Activated T-cell treated with anti-CD3 and anti-CD28 coated beads, Interleukin-2, amount 50 U/mL, for 72 hours (primary cell): Measurements from ENCODE around the gene SPTBN5. TPM values are rescaled to one million over a fixed set of nuclear protein-coding genes. Genes with fewer than 3 reads are reported as not detected.
A peak's percentile ranks its signal among the peaks of the same experiment; 100 is the strongest.

Experiments used
- ATAC-seq, 2 donors: fragments of 150-1000 bp; cut with Tn5 transposase; replicated peaks in 1 of 2; 2 replicates each; pipeline ENCODE4 v1.10.0; 2021; ENCODE audit warnings: moderate library complexity in 2 of 2, mild to moderate bottlenecking in 1 of 2
- DNase-seq, 2 donors: peaks; one replicate each; pipeline ENCODE4 v3.0.0; 2021 to 2022; ENCODE audit warnings: mixed read lengths in 1 of 2
- H3K27ac Mint-ChIP-seq: one replicate; pipeline ENCODE4 v1.8.0; 2022; ENCODE audit warnings: mild to moderate bottlenecking, moderate library complexity, mixed read lengths
- H3K27me3 Mint-ChIP-seq: one replicate; pipeline ENCODE4 v1.8.0; 2022; ENCODE audit warnings: low read depth, mixed read lengths
- H3K36me3 Mint-ChIP-seq, 2 donors: one replicate each; pipeline ENCODE4 v1.8.0; 2022; ENCODE audit warnings: mixed read lengths in 2 of 2, mild to moderate bottlenecking in 1 of 2; ENCODE audit not compliant: insufficient read depth in 2 of 2
- H3K4me1 Mint-ChIP-seq: one replicate; pipeline ENCODE4 v1.8.0; 2022; ENCODE audit warnings: low read depth, mixed read lengths
- H3K4me3 Mint-ChIP-seq, 2 donors: one replicate each; pipeline ENCODE4 v1.8.0; 2022; ENCODE audit warnings: mild to moderate bottlenecking in 2 of 2, mixed read lengths in 2 of 2, moderate library complexity in 2 of 2
- H3K9me3 Mint-ChIP-seq, 2 donors: one replicate each; pipeline ENCODE4 v1.8.0; 2022; ENCODE audit warnings: mixed read lengths in 2 of 2
- total RNA-seq, 2 donors: library from RNA; stranded (reverse); gene quantifications; one replicate each; pipeline ENCODE4 v1.2.3, GENCODE V29; 2022

SPTBN5 gene
- total RNA-seq, 2 donors from 2014 or later = 0.41 to 1.7 TPM

DNA sequence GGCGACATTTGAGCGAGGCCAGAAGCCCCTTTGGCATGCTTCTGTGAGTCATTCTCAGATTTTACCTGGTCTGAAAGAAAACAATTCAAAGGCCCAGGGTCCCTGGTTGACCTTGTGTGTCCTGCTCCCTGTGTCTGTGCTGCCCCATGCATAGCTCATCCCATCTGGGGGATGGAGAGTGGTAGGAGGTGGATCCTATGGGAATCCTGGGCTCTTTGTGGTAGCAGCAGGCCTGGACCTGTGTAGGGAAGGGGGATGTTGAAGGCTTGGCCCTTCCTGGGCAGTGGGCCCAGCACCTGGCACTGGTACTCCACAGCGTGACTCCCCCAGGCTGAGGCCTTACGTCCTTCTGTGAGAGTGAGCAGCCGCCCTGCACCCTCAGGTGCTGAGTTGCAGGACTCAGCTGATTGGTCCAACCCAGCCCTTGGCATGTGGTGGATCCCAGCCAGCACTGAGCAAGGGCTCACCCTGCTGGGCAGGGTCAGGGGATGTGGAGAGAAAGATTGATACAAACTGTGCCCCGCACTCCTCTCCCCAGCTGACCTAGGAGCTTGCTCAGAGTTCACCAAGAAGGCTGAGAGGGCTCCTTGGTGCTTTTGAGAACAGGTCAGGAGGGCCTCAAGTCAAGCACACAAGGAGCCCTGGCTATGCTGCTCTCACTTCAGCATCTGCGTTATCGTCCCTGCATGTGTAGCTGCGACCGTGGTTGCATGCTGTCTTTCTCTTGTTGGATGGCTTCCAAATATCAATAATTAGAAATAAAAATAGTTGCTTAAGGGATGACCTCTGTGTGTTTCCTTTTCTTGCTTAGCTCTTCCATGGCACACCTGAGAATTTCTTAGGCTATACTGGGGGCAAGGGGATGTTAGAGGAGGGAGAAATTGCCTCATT is 87.3 kb downstream of the SPTBN5 start:
- Mint-ChIP-seq H3K9me3 (no peaks in the 10 kb centered on the region), H3K4me3 (no peak overlapping the region), H3K4me1 (peaks cover 12% of the 10 kb centered on the region), H3K27ac (no peak overlapping the region), H3K27me3 (no peaks in the 10 kb centered on the region), H3K36me3 (peaks cover 0 to 1% of the 10 kb centered on the region in 2 donors)
- ATAC-seq (no peak), DNase-seq (no peak)

DNA sequence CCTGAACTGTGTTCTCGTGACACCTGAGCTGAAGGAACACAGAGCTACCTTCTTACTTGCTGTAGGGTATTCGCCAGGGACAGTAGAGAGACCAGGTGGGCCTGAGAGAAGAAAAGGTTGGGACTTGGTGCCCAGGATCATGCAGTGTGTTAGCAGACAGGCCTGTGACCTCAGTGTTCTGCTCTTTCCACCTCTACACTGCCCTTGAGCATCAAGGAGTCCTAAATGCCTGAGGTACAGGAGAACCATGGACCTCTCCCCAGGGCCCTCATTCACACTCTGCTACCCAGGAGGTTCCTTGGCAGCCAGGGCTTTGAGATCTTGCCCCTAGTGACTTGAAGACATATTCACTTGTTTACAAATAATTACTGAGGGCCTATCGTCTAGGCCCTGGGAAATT is 88.1 kb downstream of the SPTBN5 start:
- no peak overlapping the region for H3K27ac Mint-ChIP-seq
- H3K4me1 Mint-ChIP-seq = peaks cover 12% of the 10 kb centered on the region
- no peaks in the 10 kb centered on the region for H3K27me3 Mint-ChIP-seq
- H3K9me3 Mint-ChIP-seq = no peaks in the 10 kb centered on the region
- DNase-seq (no peak), ATAC-seq (no peak)
- H3K4me3 Mint-ChIP-seq = no peak overlapping the region
- peaks cover 0 to 1% of the 10 kb centered on the region in 2 donors for H3K36me3 Mint-ChIP-seq

GRCh38 chr15:41804916-41805666 is 88.8 kb downstream of the SPTBN5 start:
- peak overlapping the region; percentile 33 for H3K27ac Mint-ChIP-seq
- H3K4me1 Mint-ChIP-seq = peaks cover 12% of the 10 kb centered on the region
- H3K27me3 Mint-ChIP-seq = no peaks in the 10 kb centered on the region

DNA sequence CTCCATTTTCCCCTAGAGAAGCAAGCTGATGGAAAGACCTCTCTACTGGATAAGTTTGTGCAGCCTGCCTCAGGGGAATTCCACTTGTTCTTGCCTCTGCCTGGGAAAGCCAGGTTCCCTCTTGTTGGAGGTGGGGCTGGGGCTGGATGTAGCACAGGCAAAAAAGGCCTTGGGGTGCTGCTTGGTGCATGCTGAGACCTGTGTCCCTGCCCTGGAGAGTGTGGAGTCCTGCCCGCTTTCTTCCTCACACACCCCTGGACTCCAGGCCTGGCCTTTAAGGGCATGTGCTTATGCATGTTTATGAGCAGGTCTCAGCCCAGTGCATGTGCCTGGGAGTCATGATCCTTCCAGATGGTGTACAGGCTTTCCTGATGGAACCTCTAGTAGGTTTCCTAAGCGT is 89.5 kb downstream of the SPTBN5 start:
- Mint-ChIP-seq H3K36me3 (peaks cover 0 to 1% of the 10 kb centered on the region in 2 donors), H3K9me3 (no peaks in the 10 kb centered on the region), H3K4me1 (peaks cover 12% of the 10 kb centered on the region), H3K4me3 (no peak overlapping the region), H3K27ac (no peak overlapping the region), H3K27me3 (no peaks in the 10 kb centered on the region)
- ATAC-seq (no peak), DNase-seq (no peak)

More at GRCh38 chr15:41804916-41805666, 88.8 kb downstream of the SPTBN5 start:
- Mint-ChIP-seq H3K36me3 (peaks cover 0 to 1% of the 10 kb centered on the region in 2 donors), H3K4me3 (no peak overlapping the region), H3K9me3 (no peaks in the 10 kb centered on the region)
- no peak for DNase-seq
- no peak for ATAC-seq

DNA sequence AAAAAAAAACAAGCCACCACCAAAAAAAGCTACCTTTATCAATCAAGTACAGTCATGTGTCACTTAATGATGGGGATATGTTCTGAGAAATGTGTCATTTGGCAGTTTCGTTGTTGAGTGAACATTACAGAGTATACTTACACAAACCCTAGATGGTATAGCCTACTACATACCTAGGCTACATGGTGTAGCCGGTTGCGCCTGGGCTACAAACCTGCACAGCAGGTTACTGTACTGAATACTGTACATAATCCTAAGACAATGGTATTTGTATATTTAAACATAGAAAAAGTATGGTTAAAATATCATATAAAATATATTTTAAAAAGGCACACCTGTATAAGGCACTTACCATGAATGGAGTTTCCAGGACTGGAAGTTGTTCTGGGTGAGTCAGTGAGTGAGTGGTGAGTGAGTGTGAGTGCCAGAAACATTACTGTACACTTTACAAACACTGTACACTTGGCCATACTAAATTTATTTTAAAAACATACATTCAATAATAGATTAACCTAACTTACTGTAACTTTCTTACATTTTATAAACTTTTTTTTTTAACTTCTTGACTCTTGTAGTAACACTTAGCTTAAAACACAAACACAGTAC is 91.9 kb downstream of the SPTBN5 start:
- Mint-ChIP-seq H3K36me3 (peaks cover 0 to 1% of the 10 kb centered on the region in 2 donors), H3K9me3 (no peaks in the 10 kb centered on the region), H3K4me1 (peaks cover 15% of the 10 kb centered on the region), H3K27me3 (no peaks in the 10 kb centered on the region), H3K27ac (no peak overlapping the region), H3K4me3 (no peak overlapping the region)
- DNase-seq (no peak), ATAC-seq (peak in 1 of 2 donors; percentile 42)

DNA sequence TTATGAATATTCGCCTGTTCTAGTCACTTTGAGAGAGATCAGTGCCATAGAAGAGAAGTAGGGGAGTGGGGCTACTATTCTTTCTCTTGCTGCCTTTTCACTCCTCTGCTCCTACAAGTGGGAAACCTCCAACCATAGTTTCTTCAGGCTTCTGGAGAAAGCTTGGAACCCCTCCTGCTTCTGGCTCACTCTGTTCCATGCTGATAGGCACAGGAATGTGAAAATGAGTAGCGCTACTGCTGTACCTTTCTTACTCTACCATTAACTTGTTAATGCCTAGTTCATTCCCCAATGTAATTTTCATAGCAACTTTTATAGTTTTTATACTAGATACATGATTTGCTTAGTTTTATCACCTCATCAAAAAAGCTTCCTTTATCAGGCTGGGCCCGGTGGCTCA is 92.7 kb downstream of the SPTBN5 start:
- DNase-seq (no peak), ATAC-seq (no peak)
- no peak overlapping the region for H3K27ac Mint-ChIP-seq
- H3K4me1 Mint-ChIP-seq = peaks cover 19% of the 10 kb centered on the region
- H3K9me3 Mint-ChIP-seq = no peaks in the 10 kb centered on the region
- H3K4me3 Mint-ChIP-seq = no peak overlapping the region
- H3K36me3 Mint-ChIP-seq = peaks cover 0 to 1% of the 10 kb centered on the region in 2 donors
- H3K27me3 Mint-ChIP-seq = no peaks in the 10 kb centered on the region

DNA sequence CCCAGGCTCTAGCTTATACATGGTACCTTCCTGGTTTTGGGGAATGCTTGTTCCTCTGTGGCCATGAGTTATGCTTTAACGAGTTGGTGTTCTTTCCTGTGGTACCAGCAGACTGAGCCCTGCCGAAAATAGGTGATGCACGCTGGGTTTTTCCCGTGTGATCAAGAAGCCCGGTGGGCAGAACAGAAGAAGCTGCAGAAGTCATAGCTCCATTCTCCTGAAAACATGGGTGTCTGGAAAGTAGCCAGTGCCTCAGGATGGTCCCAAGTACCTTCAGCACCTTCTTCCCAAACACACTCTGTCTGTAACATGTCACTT is 94.4 kb downstream of the SPTBN5 start:
- H3K4me1 Mint-ChIP-seq = peaks cover 30% of the 10 kb centered on the region
- H3K9me3 Mint-ChIP-seq = no peaks in the 10 kb centered on the region
- no peaks in the 10 kb centered on the region for H3K27me3 Mint-ChIP-seq
- no peak overlapping the region for H3K4me3 Mint-ChIP-seq
- H3K36me3 Mint-ChIP-seq = peaks cover 0 to 1% of the 10 kb centered on the region in 2 donors
- DNase-seq = no peak
- H3K27ac Mint-ChIP-seq = no peak overlapping the region
- peak in 1 of 2 donors; percentile 21 for ATAC-seq

DNA sequence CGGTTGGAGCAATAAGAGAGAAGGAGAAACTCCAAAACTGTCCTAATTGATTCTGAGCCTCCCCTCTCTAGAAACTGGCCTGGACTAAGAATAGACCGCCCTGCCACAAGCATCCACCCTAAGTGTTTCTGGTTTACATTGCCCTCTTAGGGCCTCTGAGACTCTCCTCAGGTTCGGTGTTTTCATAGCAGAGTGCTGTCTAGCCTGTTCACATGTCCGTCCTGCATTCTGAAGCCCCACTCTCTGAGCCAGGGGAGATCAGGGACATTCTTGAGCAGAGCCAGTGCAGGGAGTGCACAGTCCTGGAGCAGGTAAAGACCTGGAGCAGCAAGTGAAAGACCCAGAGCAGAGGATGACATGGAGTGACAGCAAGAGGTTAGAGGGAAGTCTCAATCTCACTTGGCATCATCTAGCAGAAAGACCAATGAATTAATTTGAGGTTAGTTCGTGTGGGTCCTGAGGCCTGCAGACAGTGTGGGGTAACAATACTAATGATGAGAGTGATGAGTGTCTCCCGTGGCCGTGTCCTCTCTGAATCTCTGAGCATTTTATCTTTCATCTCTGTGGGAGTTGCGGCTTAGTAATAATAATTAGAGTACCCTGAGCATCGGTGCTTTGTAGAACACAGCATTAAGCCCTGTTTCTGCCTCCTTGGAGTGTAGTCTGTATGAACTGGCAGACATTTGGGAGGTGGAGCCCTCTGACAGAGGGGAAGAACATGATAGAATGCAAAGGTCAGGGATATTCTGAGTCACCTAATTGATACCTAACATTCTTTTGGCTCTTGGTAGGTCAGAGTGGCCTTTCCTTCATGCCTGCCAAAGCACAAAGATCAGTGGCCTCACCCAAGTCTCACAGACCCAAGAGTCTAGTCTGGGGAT is 95.0 kb downstream of the SPTBN5 start:
- H3K9me3 Mint-ChIP-seq = no peaks in the 10 kb centered on the region
- H3K27ac Mint-ChIP-seq = no peak overlapping the region
- ATAC-seq = peak; percentile 18 to 49
- H3K4me3 Mint-ChIP-seq = no peak overlapping the region
- DNase-seq = no peak
- no peaks in the 10 kb centered on the region for H3K27me3 Mint-ChIP-seq
- H3K4me1 Mint-ChIP-seq = peaks cover 24% of the 10 kb centered on the region
- H3K36me3 Mint-ChIP-seq = peaks cover 0 to 1% of the 10 kb centered on the region in 2 donors

Other genes starting within 250 kb of the SPTBN5 start
- gene MGA, start 233.6 kb downstream of the SPTBN5 start, total RNA-seq = 10 to 100 TPM; 35.6 to 37.5 TPM
- 10 to 100 TPM; 16.0 to 17.7 TPM for gene MAPKBP1, start 119.6 kb downstream of the SPTBN5 start, total RNA-seq
- 10 to 100 TPM; 15.2 to 16.0 TPM for gene JMJD7, start 66.0 kb downstream of the SPTBN5 start, total RNA-seq
- 1 to 10 TPM; 4.4 to 9.1 TPM for gene PLA2G4B, start 55.2 kb downstream of the SPTBN5 start, total RNA-seq
- gene EHD4, start 78.5 kb upstream of the SPTBN5 start, total RNA-seq = 10 to 100 TPM; 22.6 to 32.7 TPM
- not detected for gene PLA2G4E, start 127.0 kb upstream of the SPTBN5 start, total RNA-seq
- not detected for gene PLA2G4D, start 200.5 kb upstream of the SPTBN5 start, total RNA-seq